Measurements from ENCODE around the gene SLC24A4.

The SLC24A4 gene

DNA sequence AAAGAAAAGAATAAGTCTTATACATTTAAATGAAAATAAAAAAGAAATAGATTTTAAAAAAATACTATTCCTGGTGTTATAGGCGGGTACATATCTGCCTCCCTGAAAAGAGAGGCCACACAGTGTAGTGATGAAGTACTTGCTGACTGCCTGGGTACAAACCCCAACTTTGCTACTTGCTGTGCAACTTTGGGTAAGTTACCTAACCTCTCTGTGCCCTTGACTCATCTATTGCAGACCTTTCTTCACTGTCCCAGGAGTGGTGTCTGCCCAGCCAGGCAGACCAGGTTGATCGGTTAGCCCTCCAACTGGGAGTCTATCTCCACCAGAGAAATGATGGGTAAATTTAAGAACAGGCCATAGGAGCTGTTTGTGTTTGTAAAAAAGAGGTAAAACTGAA is 82.0 kb downstream of the SLC24A4 start:
- no peak for DNase-seq

DNA sequence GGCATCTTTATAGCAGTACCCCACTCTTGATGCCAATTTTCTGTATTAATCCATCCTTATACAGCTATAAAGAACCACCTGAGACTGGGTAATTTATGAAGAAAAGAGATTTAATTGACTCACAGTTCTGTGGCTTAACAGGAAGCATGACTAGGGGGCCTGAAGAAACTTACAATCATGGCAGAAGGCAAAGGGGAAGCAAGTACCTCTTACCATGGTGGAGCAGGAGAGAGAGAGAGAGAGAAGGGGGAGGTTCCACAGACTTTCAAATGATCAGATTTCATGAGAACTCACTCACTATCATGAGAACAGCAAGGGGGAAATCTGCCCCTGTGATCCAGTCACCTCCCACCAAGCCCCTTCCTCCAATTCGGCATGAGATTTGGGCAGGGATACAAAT is 84.4 kb downstream of the SLC24A4 start:
- no peak for DNase-seq

GRCh38 chr14:92409043-92409442 is 86.1 kb downstream of the SLC24A4 start:
- no peak for DNase-seq

DNA sequence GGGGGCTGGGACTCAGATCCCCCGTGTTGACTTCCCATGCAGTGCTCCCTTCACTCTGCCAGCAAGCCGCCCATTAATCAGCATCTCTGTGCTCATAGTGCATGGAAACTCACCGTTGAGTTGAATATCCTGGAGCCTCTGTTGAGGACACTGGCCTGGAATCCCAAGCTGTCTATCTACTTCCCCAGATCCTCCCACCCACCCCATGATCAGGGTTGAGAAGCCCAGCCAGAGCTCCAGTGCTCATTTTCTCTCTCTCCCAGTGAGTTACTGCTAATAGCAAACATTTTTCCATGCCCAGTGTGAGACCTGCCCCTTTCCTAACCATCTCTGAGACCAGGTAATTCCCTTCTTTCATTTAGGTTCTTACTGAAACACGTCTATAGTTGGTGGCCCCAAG is 88.2 kb downstream of the SLC24A4 start:
- no peak for DNase-seq

GRCh38 chr14:92411941-92412340 is 89.0 kb downstream of the SLC24A4 start:
- DNase-seq = no peak

GRCh38 chr14:92412912-92413311 is 89.9 kb downstream of the SLC24A4 start:
- DNase-seq = no peak

DNA sequence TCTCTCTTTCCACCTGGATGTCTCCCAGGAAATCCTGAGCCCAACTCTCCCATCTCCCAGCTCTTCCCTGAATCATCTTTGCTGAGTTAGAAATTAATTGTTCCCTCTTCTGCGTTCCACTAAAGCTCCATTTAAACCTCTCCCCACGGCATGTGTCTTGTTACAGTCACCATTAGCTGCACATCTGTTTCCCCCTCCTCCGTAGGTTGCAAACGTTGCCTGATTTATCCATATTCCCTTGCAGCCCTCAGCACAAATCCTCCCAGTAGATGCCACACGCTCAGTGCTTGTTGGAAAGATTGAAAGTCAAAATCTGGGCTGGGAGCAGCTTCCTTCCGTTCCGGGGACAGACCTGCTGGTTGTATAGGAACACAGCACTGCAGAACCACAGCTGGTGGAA is 90.4 kb downstream of the SLC24A4 start:
- DNase-seq = no peak

- DNase-seq = no peak
These were observed 91.9 kb downstream of the SLC24A4 start for GRCh38 chr14:92414690-92415445.

- DNase-seq = no peak
These were observed 93.0 kb downstream of the SLC24A4 start for GRCh38 chr14:92415969-92416368.

DNA sequence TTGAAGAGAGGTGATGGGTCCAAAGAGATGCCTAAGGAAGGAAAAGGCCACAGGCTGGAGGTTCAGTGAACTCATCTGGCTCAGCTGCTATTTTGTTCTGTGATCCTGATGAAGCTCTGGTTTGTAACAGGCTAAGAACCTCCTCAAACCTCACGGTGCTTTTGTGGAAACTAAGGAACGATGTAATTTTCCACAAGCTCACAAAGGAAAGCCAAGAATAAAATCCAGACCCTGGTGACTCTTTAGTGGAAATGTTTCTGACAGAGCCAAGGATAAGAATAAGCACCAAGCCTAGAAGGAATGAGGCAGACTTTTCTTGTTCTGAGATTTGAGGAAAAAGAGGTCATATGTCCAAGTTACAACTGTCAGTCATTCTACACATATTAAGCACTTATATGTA is 93.6 kb downstream of the SLC24A4 start:
- no peak for DNase-seq

DNA sequence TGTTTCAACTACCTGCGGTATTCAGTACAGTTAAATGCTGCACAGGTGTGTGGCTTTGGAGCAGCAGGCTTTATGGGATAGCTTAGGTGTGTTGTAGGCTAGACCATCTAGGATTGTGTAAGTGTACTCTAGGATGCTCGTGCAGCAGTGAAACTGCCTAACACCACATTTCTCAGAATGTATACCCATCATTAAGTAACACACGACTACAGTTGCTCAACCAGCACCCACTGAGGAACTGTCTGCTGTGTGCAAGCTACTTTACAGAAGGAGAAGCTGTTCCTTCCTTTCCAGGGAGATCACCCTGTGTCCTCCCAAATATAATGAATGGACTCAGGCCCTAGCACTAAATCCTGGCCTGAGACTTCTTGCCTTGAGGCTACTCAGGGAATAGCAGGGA is 94.8 kb downstream of the SLC24A4 start:
- DNase-seq = no peak

GRCh38 chr14:92421751-92422150 is 98.8 kb downstream of the SLC24A4 start:
- no peak for DNase-seq

DNA sequence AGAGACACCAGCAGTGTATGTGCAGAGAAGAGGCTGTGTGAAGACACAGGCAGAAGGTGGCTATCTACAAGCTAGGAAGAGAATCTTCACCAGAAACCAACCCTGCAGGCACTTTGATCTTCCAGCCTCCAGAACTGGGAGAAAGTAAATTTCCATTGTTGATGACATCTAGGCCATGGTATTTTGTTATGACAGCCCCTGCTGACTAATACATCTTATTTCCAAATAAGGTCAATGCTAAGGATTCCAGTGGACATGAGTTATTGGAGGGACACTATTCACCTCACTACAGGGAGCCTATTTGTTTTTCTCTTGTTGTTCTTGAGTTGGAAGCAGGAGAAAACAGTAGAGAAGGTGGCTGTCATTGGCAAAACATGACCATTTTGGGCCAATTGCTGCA is 102.1 kb downstream of the SLC24A4 start:
- no peak for DNase-seq

DNA sequence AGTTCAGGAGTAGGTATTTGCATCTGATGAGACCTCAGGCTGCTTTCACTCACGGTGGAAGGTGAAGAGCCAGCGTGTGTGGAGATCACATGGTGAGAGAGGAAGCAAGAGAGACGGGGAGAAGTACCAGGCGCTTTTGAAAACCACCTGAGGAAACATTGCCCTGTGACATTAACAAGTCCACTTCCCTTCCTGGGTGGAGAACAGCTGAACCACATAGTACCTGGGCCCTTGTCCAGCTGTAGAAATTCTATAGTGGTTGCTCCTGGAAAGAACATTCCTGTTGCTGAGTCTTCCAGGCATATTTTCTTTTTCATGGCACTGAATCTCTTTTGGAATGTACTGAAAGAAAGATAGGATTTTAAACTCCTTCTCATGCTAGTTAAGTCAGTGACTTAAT is 103.3 kb downstream of the SLC24A4 start:
- DNase-seq = no peak

DNA sequence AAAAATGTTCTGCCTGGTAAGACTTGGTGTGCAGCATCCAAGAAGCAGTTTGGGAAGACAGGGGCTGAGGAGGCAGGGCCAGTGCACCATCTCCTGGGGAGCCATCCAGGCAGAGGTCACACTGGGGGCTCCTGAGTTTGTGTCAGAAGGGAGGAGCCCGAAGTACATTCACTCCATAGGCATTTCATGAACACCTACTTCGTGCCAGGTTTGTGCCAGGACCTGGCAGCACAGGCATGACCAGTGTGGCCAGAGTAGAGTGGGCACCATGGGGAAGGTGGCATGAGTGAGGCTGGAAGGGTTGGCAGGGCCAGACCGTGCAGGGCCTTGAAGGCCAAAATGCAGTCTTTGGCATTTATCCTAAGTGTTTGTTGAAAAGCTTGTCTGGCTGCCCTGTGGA is 104.1 kb downstream of the SLC24A4 start:
- DNase-seq = no peak

GRCh38 chr14:92430686-92431085 is 107.7 kb downstream of the SLC24A4 start:
- no peak for DNase-seq

- no peak for DNase-seq
These were observed 108.3 kb downstream of the SLC24A4 start for GRCh38 chr14:92431199-92431725.

- DNase-seq = no peak
These were observed 110.4 kb downstream of the SLC24A4 start for GRCh38 chr14:92433407-92433806.

- no peak for DNase-seq
These were observed 112.2 kb downstream of the SLC24A4 start for GRCh38 chr14:92435154-92435553.

GRCh38 chr14:92436115-92436776 is 113.3 kb downstream of the SLC24A4 start:
- DNase-seq = no peak

DNA sequence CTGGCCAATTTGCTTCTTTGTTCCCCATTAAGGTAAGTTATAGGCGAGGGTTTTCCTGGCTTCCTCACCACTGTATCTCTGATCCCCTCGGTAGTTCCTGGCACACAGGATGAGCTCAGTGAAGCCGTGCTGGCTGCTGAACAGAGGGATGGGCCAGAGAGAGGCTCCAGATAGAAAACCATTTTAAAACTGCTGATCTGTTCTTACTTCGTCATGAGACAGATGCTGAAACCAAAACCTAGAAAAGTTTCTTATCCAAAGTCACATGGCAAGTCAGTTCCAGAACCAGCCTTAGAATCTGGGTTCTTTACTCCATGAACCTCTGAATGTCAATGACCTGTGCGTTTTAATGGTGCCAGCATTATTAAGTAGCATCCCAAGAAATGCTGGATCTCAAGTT is 114.3 kb downstream of the SLC24A4 start:
- no peak for DNase-seq

- DNase-seq = no peak
These were observed 114.8 kb downstream of the SLC24A4 start for GRCh38 chr14:92437729-92438285.

DNA sequence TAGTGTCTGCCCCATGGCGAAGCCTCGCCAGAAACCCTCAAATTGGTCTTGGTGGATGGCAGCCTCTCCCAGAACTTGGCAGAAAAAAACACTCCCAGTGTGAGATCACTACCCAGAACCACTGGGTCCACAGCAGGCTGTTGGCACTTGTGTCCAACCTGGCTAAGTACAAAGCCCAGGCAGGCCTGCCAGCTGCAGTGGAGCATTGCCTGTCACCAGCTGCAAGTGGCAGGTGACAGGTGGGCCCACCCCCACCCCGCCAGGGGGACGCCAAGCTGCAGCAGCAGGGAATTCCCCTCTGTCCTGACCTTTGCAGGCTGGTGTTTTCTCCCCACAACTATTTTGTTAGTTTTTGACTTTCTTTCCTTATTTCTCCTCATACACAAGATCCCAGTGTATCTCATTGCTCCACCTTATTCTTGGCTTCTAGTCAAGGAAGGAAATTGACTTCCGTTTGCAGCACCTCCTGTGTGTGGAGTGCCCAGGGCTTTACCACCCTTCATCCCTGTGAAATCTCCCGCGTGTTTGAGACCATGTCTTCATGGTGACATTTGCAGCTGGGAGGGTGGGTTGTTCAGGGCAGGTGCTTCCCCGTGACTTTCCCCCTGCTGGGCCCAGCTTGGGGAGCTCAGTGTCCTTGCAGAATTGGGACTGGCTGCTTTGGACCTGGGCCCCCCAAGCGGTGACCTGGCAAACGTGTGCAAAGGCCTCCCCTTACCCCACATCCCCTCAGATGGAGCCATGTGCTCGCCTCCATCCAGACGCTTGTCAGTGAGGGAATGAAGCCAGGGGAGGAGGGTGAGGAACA is 116.8 kb downstream of the SLC24A4 start:
- no peak for DNase-seq
